HG03342 (cell line): ENCODE data around the gene ARRB1.
"Not testable (repeated sequence)": the region's sequence is repeated elsewhere in the genome, so short reads cannot be mapped to it uniquely, and the experiment has no call there.

Experiments used
- ATAC-seq: cut with Tn5 transposase; IDR thresholded peaks from one replicate; pipeline ENCODE4 v1.9.1; 2021; ENCODE audit warnings: mild to moderate bottlenecking, moderate library complexity; ENCODE audit not compliant: unreplicated experiment

The ARRB1 gene

GRCh38 chr11:75351541-75351790 is at the start of gene ARRB1:
TSS of gene ARRB1 (minus strand) at chr11:75351661. CDS start at chr11:75351607, 54 bp downstream.
- no peak for ATAC-seq

GRCh38 chr11:75400146-75400865 is 48.8 kb upstream of the ARRB1 start:
- no peak for ATAC-seq

- ATAC-seq: peak; percentile 91
Observed at GRCh38 chr11:75399344-75400145, 48.1 kb upstream of the ARRB1 start, which contains the start of gene RPS3. TSS of gene RPS3 (plus strand) at chr11:75399518. CDS start at chr11:75399548, 30 bp downstream.

- no peak for ATAC-seq
Observed at GRCh38 chr11:75398906-75399305, 47.4 kb upstream of the ARRB1 start.

- no peak for ATAC-seq
Observed at GRCh38 chr11:75394085-75394840, 42.8 kb upstream of the ARRB1 start.

GRCh38 chr11:75389925-75390324 is 38.5 kb upstream of the ARRB1 start:
- no peak for ATAC-seq

- ATAC-seq: no peak
Observed at GRCh38 chr11:75389276-75389605, 37.8 kb upstream of the ARRB1 start.

GRCh38 chr11:75388386-75389275 is 37.2 kb upstream of the ARRB1 start:
- no peak for ATAC-seq

- no peak for ATAC-seq
Observed at GRCh38 chr11:75387736-75388294, 36.4 kb upstream of the ARRB1 start.

GRCh38 chr11:75386942-75387630 is 35.6 kb upstream of the ARRB1 start:
- ATAC-seq: no peak

GRCh38 chr11:75384438-75385080 is 33.1 kb upstream of the ARRB1 start:
- ATAC-seq: no peak

GRCh38 chr11:75383246-75383645 is 31.8 kb upstream of the ARRB1 start:
- ATAC-seq: no peak

- ATAC-seq: no peak
Observed at GRCh38 chr11:75380716-75381420, 29.4 kb upstream of the ARRB1 start.

- ATAC-seq: no peak
Observed at GRCh38 chr11:75380245-75380644, 28.8 kb upstream of the ARRB1 start.

GRCh38 chr11:75378776-75379175 is 27.3 kb upstream of the ARRB1 start:
- ATAC-seq: not testable (repeated sequence)

GRCh38 chr11:75376175-75376574 is 24.7 kb upstream of the ARRB1 start:
- ATAC-seq: no peak

- no peak for ATAC-seq
Observed at GRCh38 chr11:75375626-75376025, 24.2 kb upstream of the ARRB1 start.

GRCh38 chr11:75374646-75375045 is 23.2 kb upstream of the ARRB1 start:
- no peak for ATAC-seq

GRCh38 chr11:75373201-75373600 is 21.7 kb upstream of the ARRB1 start:
- no peak for ATAC-seq
